ENCODE data around the gene JTB.
"Not testable (repeated sequence)": the region's sequence is repeated elsewhere in the genome, so short reads cannot be mapped to it uniquely, and the experiment has no call there.

JTB gene

DNA sequence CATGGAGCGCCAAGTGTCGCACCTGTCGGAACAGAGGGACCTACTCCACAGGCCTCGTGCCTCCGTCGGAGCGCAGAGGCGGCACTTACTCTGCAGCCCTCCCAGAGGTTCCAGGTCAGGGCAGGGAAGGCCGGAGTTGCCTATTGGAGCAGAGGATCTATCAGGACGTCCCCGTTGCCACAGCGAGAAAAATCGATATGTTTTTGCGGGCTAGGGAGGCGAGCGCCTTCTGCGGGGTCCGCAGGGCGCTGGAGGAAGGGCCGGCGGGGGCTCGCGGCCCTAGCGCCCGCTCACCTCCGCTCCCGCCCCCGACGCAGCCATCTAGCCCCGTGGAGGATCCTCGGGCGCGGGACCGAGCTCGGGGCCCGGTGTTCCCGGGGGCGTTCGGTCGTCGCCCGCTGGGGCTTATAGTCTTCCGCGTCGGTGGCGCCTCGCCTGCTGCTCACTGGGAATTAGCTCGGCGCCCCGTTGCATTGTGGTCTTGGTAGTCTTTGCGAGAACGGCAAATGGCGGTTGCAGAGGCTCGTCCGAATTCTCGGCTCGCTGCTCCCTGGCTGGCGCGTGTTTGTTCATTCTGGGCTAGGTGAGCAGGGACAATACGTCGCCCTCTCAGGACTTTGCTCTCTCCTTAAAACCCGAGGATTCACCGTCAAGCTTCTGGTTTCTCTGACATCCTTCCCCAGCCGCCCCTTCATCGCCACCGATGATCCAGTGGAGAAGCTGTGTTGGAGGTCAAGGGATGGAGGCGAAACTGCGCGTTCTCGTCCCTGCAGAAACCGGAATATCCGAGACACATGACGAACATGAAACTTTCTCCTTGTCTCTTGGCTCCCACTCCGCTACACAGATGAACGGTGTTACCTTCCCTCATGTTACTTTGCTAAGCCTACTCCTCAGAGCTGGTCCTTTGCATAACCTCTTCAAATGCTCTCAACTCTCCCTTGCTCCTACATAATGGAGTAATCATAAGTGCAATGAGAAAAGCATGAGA is at the start of gene JTB:
Gene JTB (minus strand): TSS at position 425 of the 991 bp plus-strand sequence. CDS start 422 bp downstream, at position 3.
- Mint-ChIP-seq H3K36me3 (ENCODE audit: low read depth) (peaks cover 61% of the 10 kb centered on the region), H3K27me3 (no peaks in the 10 kb centered on the region), H3K27ac (peak within 1 kb of the TSS; percentile 97), H3K9me3 (no peaks in the 10 kb centered on the region), H3K4me1 (ENCODE audit: low read depth) (peaks cover 35% of the 10 kb centered on the region), H3K4me3 (peak within 1 kb of the TSS; percentile 99)
- peak; percentile 87 for DNase-seq

DNA sequence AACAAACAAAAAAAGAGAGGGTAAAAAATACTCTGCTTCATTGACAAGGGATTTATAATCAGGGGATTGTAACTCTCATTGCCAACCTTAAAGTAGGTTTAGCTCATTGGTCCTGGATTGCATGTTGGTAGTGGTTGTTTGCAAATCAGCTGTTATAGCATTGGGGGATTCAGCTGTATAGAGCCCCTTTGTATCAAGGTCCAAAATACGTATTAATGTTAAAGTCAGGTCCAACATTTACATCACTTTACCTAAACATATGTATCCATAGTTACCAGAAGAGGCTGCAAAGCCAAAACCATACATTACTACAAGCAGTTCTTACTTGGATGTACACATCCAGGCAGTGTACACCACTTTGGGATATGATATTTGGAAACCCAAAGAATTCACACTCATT is 42.5 kb upstream of the JTB start:
- Mint-ChIP-seq H3K36me3 (ENCODE audit: low read depth) (no peaks in the 10 kb centered on the region), H3K4me3 (no peak overlapping the region), H3K9me3 (no peaks in the 10 kb centered on the region), H3K27me3 (no peaks in the 10 kb centered on the region), H3K4me1 (ENCODE audit: low read depth) (no peaks in the 10 kb centered on the region), H3K27ac (no peak overlapping the region)
- DNase-seq: no peak

DNA sequence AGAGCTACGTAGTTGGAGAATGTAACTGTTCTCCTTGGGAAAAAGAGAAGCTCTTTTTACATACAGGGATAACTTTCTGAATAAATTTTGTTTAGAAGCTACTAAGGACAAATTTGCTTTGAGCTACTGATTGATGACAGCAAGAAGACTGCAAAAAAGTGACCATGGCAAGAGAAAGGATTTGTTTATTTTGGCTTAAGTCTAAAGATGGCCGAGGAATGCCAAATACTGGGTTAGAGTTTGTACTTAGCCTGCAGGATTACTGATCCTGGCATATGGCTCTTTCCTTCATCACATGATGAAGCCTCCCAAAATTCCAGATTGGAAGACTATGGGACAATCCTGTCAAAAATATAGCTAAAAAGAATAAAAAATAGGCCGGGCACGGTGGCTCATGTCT is 41.8 kb upstream of the JTB start:
- peaks cover 2% of the 10 kb centered on the region for H3K4me1 Mint-ChIP-seq (ENCODE audit: low read depth)
- H3K36me3 Mint-ChIP-seq (ENCODE audit: low read depth): no peaks in the 10 kb centered on the region
- H3K27ac Mint-ChIP-seq: no peak overlapping the region
- DNase-seq: no peak
- no peaks in the 10 kb centered on the region for H3K9me3 Mint-ChIP-seq
- no peak overlapping the region for H3K4me3 Mint-ChIP-seq
- H3K27me3 Mint-ChIP-seq: no peaks in the 10 kb centered on the region

DNA sequence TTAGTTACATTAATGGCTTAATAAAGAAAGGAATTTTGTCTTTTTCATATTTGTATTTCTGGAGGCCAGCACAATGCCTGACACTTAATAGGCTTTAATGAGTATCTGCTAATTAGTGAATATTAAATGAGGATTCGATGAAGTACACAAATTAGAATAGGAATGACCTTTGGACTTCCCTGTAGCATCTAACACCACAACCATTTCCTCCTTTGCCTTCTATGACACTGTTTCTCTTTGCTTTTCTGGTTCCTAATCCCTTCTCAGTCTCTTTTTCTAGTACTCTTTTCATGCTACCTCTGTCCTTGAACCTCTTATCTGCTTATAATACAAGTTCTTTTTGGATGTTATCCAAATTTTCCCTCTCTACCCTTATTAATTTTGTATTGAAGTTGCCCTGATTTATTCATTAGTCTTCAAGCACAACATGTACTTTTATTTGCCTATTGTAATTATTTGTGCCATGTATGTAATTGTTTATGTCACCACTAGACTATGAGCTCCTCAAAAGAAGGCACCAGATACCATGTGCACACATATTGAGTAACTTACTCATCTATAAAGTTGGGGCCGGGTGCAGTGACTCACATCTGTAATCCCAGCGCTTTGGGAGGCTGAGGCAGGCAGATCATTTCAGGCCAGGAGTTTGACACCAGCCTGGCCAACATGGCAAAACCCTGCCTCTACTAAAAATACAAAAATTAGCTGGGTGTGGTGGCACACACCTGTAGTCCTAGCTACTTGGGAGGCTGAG is 36.9 kb upstream of the JTB start:
- Mint-ChIP-seq H3K27me3 (no peaks in the 10 kb centered on the region), H3K36me3 (ENCODE audit: low read depth) (no peaks in the 10 kb centered on the region), H3K4me3 (no peak overlapping the region), H3K9me3 (no peaks in the 10 kb centered on the region), H3K27ac (no peak overlapping the region), H3K4me1 (ENCODE audit: low read depth) (peaks cover 2% of the 10 kb centered on the region)
- no peak for DNase-seq

DNA sequence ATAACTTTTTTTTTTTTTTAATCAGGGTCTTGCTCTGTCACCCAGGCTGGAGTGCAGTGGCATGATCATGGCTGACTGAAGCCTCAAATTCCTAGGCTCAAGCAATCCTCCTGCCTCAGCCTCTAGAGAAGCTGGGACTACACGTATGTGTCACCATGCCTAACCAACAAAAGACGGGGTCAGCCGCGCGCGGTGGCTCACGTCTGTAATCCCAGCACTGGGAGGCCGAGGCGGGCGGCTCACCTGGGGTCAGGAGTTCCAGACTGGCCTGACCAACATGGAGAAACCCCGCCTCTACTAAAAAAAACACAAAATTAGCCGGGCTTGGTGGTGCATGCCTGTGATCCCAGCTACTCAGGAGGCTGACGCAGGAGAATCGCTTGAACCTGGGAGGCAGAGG is 35.1 kb upstream of the JTB start:
- H3K27ac Mint-ChIP-seq; DNase-seq; H3K27me3 Mint-ChIP-seq; H3K4me1 Mint-ChIP-seq (ENCODE audit: low read depth); H3K9me3 Mint-ChIP-seq; H3K36me3 Mint-ChIP-seq (ENCODE audit: low read depth); H3K4me3 Mint-ChIP-seq: not testable (repeated sequence)

DNA sequence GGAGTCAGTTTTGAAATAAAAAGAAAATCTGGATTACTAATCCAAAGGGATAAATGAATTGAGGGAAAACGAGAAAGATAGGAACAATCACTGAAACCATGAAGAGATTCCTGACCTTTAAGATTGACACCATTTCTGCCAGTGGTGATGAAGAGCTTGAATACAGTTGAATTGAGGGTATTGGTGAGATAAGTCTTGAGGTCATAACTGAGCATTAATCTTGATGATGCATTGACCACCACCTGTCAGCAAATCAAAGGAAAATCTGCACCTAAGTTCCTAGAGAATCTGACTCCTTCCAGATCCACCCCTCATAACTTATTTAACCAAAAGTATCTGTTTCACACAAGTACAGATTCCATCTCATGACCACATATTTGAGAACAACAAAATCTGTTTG is 34.7 kb upstream of the JTB start:
- H3K4me1 Mint-ChIP-seq (ENCODE audit: low read depth): peaks cover 2% of the 10 kb centered on the region
- H3K9me3 Mint-ChIP-seq: no peaks in the 10 kb centered on the region
- no peak overlapping the region for H3K27ac Mint-ChIP-seq
- no peaks in the 10 kb centered on the region for H3K36me3 Mint-ChIP-seq (ENCODE audit: low read depth)
- H3K4me3 Mint-ChIP-seq: no peak overlapping the region
- DNase-seq: no peak
- H3K27me3 Mint-ChIP-seq: no peaks in the 10 kb centered on the region

DNA sequence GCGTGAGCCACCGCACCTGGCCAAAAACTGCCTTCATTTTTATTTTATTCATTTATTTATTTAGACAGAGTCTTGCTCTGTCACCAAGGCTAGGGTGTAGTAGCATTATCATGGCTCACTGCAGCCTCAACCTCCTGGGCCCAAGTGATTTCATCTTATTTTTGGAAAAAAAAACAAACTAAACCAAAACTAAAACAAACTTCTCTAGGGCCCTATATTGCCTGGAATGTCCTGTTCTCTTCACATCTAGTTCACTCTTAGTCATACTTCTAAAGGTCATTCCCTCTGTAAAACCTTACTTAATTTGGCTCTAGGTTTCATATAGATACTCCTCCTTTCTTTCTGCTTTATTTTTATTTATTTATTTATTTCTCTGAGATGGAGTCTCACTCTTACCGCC is 28.7 kb upstream of the JTB start:
- no peak overlapping the region for H3K4me3 Mint-ChIP-seq
- DNase-seq: no peak

DNA sequence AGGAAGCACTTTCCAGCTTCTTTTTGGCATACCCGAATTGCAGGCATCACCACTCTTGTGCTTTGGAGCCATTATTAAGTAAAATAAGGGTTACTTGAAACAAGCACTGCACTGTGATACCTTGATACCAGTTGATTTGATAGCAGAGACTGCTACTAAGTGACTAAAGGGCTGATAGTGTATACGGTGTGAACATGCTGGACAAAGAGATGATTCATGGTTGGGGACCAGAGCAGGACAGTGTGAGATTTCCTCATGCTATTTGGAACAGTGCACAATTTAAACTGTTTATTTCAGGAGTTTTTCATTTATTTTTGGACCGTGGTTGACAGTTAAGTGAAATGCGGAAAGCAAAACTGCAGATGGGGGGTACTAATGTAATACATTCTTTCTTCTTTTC is 22.9 kb upstream of the JTB start:
- Mint-ChIP-seq H3K27me3 (no peaks in the 10 kb centered on the region), H3K9me3 (no peaks in the 10 kb centered on the region), H3K27ac (no peak overlapping the region)

More for the DNA sequence above, 28.7 kb upstream of the JTB start:
- Mint-ChIP-seq H3K27ac (no peak overlapping the region), H3K4me1 (ENCODE audit: low read depth) (no peaks in the 10 kb centered on the region), H3K27me3 (no peaks in the 10 kb centered on the region), H3K9me3 (no peaks in the 10 kb centered on the region), H3K36me3 (ENCODE audit: low read depth) (no peaks in the 10 kb centered on the region)

DNA sequence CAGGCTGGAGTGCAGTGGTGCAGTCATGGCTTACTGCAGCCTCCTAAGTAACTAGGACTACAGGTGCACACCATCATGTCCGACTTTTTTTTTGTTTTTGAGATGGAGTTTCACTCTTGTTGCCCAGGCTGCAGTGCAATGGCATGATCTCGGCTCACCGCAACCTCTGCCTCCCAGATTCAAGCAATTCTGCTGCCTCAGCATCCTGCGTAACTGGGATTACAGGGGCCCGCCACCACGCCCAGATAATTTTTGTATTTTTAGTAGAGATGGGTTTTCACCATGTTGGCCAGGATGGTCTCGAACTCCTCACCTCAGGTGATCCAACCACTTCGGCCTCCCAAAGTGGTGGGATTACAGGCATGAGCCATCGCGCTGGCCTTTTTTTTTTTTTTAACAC is 19.4 kb upstream of the JTB start:
- DNase-seq, H3K27me3 Mint-ChIP-seq, H3K4me3 Mint-ChIP-seq, H3K9me3 Mint-ChIP-seq: not testable (repeated sequence)
- Mint-ChIP-seq H3K4me1 (ENCODE audit: low read depth) (peaks cover 18% of the 10 kb centered on the region), H3K27ac (peak overlapping the region; percentile 29), H3K36me3 (ENCODE audit: low read depth) (peaks cover 41% of the 10 kb centered on the region)

More for the DNA sequence above, 22.9 kb upstream of the JTB start:
- H3K36me3 Mint-ChIP-seq (ENCODE audit: low read depth): peaks cover 6% of the 10 kb centered on the region
- no peak for DNase-seq
- no peak overlapping the region for H3K4me3 Mint-ChIP-seq
- peaks cover 3% of the 10 kb centered on the region for H3K4me1 Mint-ChIP-seq (ENCODE audit: low read depth)

DNA sequence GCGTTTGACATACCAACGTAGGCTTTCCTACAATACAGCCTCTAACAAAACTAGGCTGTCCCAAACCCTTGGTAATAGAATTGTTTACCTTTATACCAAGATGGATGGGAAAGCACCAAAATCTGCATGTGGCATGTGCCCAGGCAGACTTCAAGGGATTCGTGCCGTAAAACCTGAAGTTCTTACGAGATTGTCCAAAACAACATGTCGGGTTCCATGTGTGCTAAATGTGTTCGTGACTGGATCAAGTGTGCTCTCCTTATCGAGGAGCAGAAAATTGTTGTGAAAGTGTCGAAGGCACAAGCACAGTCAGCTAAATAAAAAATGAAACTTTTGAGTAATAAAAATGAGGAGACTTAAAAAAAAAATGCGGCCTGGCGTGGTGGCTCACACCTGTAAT is 18.2 kb upstream of the JTB start:
- DNase-seq: no peak
- H3K9me3 Mint-ChIP-seq: peaks cover 2% of the 10 kb centered on the region
- peaks cover 53% of the 10 kb centered on the region for H3K36me3 Mint-ChIP-seq (ENCODE audit: low read depth)
- H3K4me1 Mint-ChIP-seq (ENCODE audit: low read depth): peaks cover 22% of the 10 kb centered on the region
- H3K27me3 Mint-ChIP-seq: no peaks in the 10 kb centered on the region
- H3K4me3 Mint-ChIP-seq: no peak overlapping the region
- H3K27ac Mint-ChIP-seq: peak overlapping the region; percentile 84

DNA sequence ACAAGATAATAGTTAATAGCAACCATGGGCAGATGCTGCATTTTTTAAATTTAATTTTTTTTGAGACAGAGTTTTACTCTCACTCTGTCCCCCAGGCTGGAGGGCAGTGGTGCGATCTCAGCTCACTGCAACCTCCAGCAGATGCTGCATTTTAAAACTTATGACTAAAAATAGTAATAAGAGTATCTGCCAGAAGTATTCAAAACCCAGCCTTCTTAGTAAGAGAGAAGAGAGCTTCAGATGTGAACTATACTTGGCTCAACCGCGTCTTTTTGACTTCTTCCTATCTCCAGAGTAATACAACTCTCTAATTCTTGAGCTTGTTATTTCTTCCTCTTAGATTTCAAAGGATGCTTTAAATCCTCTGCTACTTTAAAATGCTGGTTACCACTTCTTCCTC is 17.7 kb upstream of the JTB start:
- Mint-ChIP-seq H3K4me3 (no peak overlapping the region), H3K9me3 (peaks cover 2% of the 10 kb centered on the region), H3K4me1 (ENCODE audit: low read depth) (peaks cover 26% of the 10 kb centered on the region), H3K27ac (peak overlapping the region; percentile 84), H3K36me3 (ENCODE audit: low read depth) (peaks cover 55% of the 10 kb centered on the region), H3K27me3 (no peaks in the 10 kb centered on the region)
- DNase-seq: no peak

DNA sequence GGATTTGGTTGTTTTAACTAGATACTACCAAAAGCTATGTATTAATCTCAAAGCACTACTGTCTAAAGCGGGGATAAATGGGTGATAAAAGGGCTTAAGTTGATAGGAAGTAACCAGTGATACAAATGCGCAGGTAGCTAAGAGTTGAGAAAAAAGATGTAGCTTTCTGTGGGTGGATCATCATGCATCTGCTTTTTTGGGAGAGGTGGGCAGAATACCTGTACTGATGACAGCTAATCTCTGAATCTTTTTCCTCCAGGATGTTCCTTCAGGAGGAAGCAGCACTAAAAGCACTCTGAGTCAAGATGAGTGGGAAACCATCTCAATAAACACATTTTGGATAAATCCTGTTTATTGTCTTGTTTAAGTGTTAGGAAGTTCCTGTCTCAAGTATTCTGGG is 14.3 kb upstream of the JTB start:
- H3K4me3 Mint-ChIP-seq: peak overlapping the region; percentile 99
- no peaks in the 10 kb centered on the region for H3K27me3 Mint-ChIP-seq

DNA sequence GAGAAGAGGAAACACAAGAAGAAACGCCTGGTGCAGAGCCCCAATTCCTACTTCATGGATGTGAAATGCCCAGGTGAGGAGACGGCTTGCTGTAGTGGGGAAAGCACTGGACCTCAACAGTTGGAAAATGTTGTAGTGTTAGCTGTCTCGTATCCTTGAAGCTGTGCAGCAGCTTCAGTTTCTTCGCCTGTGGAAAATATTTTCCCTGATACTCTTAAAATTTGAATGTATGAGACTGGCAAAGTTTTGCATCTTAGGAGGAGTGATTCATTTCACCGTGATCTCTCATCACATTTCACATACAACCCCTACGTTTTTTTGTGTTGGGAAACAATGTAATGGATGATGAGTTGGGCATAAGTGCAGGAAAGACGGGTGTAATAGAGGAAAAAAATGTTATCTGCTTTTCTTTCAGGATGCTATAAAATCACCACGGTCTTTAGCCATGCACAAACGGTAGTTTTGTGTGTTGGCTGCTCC is 13.7 kb upstream of the JTB start:
- peak overlapping the region; percentile 99 for H3K4me3 Mint-ChIP-seq
- peaks cover 2% of the 10 kb centered on the region for H3K9me3 Mint-ChIP-seq
- no peaks in the 10 kb centered on the region for H3K27me3 Mint-ChIP-seq
- H3K27ac Mint-ChIP-seq: peak overlapping the region; percentile 99
- H3K36me3 Mint-ChIP-seq (ENCODE audit: low read depth): peaks cover 55% of the 10 kb centered on the region
- peaks cover 43% of the 10 kb centered on the region for H3K4me1 Mint-ChIP-seq (ENCODE audit: low read depth)
- DNase-seq: no peak

More for the DNA sequence above, 14.3 kb upstream of the JTB start:
- Mint-ChIP-seq H3K27ac (peak overlapping the region; percentile 99), H3K36me3 (ENCODE audit: low read depth) (peaks cover 55% of the 10 kb centered on the region), H3K4me1 (ENCODE audit: low read depth) (peaks cover 38% of the 10 kb centered on the region), H3K9me3 (peaks cover 2% of the 10 kb centered on the region)
- no peak for DNase-seq

DNA sequence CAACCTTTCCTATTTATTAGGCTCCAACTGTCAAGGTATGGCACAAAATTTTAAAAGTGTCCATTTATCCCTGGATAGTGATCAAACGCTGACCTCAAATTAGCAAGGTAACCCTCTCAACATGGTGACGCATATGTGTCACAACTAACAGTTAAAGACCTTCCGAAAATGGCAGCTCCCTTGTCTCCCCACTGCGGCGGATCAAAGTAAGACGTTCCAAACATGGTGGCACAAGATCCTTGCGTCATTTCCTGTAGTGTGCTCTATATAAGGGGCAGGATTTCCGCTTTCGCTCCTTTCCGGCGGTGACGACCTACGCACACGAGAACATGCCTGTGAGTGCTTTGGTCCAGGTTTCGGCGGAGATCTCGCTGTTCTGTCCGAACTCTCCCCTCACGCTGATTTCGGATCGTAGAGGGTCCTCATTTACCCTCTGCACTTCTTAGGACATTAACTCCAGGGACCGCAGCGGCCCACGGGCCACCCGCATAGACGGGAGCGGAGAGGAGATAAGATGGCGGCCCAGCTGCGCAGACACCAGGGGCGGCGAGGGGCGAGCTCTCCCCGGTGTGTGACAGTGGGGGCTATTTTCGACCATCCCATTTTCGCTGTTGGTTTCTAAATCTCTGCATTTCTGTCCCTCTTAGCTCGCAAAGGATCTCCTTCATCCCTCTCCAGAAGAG is 13.1 kb upstream of the JTB start, which contains the start of gene RPS27:
Gene RPS27 (plus strand): TSS at position 295 of the 683 bp plus-strand sequence. CDS start 35 bp downstream, at position 330.
- Mint-ChIP-seq H3K4me3 (peak within 1 kb of the TSS; percentile 99), H3K36me3 (ENCODE audit: low read depth) (peaks cover 51% of the 10 kb centered on the region), H3K27me3 (no peaks in the 10 kb centered on the region), H3K27ac (peak within 1 kb of the TSS; percentile 99), H3K9me3 (peaks cover 2% of the 10 kb centered on the region), H3K4me1 (ENCODE audit: low read depth) (peaks cover 46% of the 10 kb centered on the region)
- peak; percentile 89 for DNase-seq
